Skeletal muscle tissue (tissue), 4 donors: ENCODE measurements around the gene TMEM17. TPM values are rescaled to one million over a fixed set of nuclear protein-coding genes. Genes with fewer than 3 reads are reported as not detected.

Experiments used
- H3K27ac ChIP-seq: one replicate; pipeline ENCODE4 v1.7.0; 2013; ENCODE audit warnings: mild to moderate bottlenecking, low read depth, low read length, inconsistent platforms
- H3K27me3 ChIP-seq, 3 donors: one replicate each; pipeline ENCODE4 v1.7.0; 2013; ENCODE audit warnings: low read length in 3 of 3; ENCODE audit not compliant: control insufficient read depth in 3 of 3, insufficient read depth in 3 of 3
- H3K36me3 ChIP-seq, 3 donors: one replicate each; pipeline ENCODE4 v1.7.0; 2013; ENCODE audit warnings: low read length in 3 of 3; ENCODE audit not compliant: control insufficient read depth in 3 of 3, insufficient read depth in 3 of 3
- H3K4me1 ChIP-seq, 3 donors: one replicate each; pipeline ENCODE4 v1.7.0; 2013; ENCODE audit warnings: low read length in 3 of 3, mild to moderate bottlenecking in 3 of 3; ENCODE audit not compliant: control insufficient read depth in 3 of 3, insufficient read depth in 3 of 3
- H3K4me3 ChIP-seq, 3 donors: one replicate each; pipeline ENCODE4 v1.7.0; 2013; ENCODE audit warnings: low read length in 3 of 3
- H3K9ac ChIP-seq, 3 donors: one replicate each; pipeline ENCODE4 v1.7.0; 2013; ENCODE audit warnings: low read length in 3 of 3, mild to moderate bottlenecking in 3 of 3, moderate library complexity in 2 of 3, low read depth in 1 of 3
- H3K9me3 ChIP-seq, 3 donors: one replicate each; pipeline ENCODE4 v1.7.0; 2013; ENCODE audit warnings: low read length in 3 of 3; ENCODE audit not compliant: control insufficient read depth in 3 of 3
- total RNA-seq: library from RNA; depleted of rRNA; stranded (reverse); fragments of >200 nt; gene quantifications from one replicate; pipeline ENCODE4 v1.2.3, GENCODE V29; 2014
- donor health status: Osteomylitis.

Gene TMEM17
- total RNA-seq: 1.0 TPM

DNA sequence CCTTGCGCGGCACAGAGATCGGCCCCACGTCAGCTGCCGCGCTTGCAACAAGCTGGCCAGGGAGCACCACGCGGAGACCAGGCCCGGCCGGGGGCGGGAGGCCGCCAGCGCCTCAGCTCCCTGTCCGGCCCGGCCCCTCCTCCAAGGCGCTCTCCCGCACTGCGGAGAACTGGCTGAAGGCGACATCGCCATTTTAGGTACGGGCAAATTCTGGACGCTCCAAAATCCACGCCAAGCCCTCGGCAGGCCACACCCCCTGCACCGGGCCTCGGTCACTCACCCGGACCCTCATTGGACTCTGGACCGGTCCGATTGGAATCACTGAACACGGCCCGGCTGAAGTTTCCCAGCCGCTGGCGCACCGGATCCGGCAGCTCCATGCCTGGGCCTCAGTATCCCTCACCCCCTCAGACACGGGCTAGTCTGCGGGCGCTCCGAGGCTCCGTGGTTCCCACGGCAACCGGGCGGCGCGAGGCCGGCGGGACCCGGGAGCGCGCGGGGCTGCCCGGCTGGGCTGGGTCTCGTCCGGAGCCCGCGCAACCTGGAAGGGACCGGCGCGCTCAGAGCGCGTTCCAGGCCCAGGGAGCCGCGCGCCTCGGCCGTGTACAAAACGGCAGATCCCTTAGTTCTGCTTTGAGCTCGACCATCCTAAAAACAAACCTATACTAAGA is at the start of gene TMEM17:
TMEM17 (minus strand) TSS at position 446 of the 671 bp plus-strand sequence; CDS start at position 380, 66 bp downstream.
- Histone ChIP-seq H3K27ac (peak within 1 kb of the TSS; percentile 82), H3K4me3 (peak within 1 kb of the TSS; percentile 82 to 93 (median 86)), H3K9ac (peak within 1 kb of the TSS; percentile 80 to 87 (median 86)), H3K27me3 (no peaks in the 10 kb centered on the region), H3K4me1 (peaks cover 2 to 5% (median 3%) of the 10 kb centered on the region in 3 donors), H3K9me3 (no peaks in the 10 kb centered on the region), H3K36me3 (no peaks in the 10 kb centered on the region)

GRCh38 chr2:62554440-62554839 is 48.4 kb upstream of the TMEM17 start:
- Histone ChIP-seq H3K36me3 (no peaks in the 10 kb centered on the region), H3K9me3 (no peaks in the 10 kb centered on the region), H3K27me3 (no peaks in the 10 kb centered on the region), H3K27ac (no peak overlapping the region), H3K4me1 (no peaks in the 10 kb centered on the region), H3K4me3 (no peak overlapping the region), H3K9ac (no peak overlapping the region)

DNA sequence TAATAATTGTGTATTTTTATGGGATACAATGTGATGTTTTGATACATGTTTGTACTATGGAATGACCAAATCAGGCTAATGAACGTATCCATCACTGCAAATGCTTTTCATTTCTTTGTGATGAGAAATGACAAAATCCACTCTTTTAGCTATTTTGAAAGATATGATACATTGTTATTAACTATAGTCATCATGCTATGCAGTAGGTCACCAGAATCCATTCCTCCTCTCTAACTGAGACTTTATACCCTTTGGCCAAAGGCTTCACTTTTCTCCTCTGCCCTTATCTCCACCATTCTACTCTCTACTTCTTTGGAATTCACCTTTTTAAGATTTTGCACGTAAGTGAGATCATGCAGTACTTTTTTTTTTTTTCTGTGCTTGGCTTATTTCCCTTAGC is 44.5 kb upstream of the TMEM17 start:
- no peak overlapping the region for H3K9ac ChIP-seq
- H3K36me3 ChIP-seq: no peaks in the 10 kb centered on the region
- no peaks in the 10 kb centered on the region for H3K9me3 ChIP-seq
- no peak overlapping the region for H3K4me3 ChIP-seq
- H3K27me3 ChIP-seq: no peaks in the 10 kb centered on the region
- no peak overlapping the region for H3K27ac ChIP-seq
- H3K4me1 ChIP-seq: no peaks in the 10 kb centered on the region

- Histone ChIP-seq H3K27ac (no peak overlapping the region), H3K27me3 (no peaks in the 10 kb centered on the region), H3K4me3 (no peak overlapping the region), H3K9me3 (no peaks in the 10 kb centered on the region), H3K4me1 (no peaks in the 10 kb centered on the region), H3K36me3 (no peaks in the 10 kb centered on the region), H3K9ac (no peak overlapping the region)
These were observed 41.9 kb upstream of the TMEM17 start for GRCh38 chr2:62547854-62548253.

- H3K27ac ChIP-seq: no peak overlapping the region
- no peak overlapping the region for H3K4me3 ChIP-seq
- no peaks in the 10 kb centered on the region for H3K36me3 ChIP-seq
- H3K4me1 ChIP-seq: no peaks in the 10 kb centered on the region
- no peak overlapping the region for H3K9ac ChIP-seq
- H3K9me3 ChIP-seq: no peaks in the 10 kb centered on the region
- no peaks in the 10 kb centered on the region for H3K27me3 ChIP-seq
These were observed 39.3 kb upstream of the TMEM17 start for GRCh38 chr2:62545261-62545660.

- Histone ChIP-seq H3K27ac (no peak overlapping the region), H3K36me3 (no peaks in the 10 kb centered on the region), H3K9me3 (no peaks in the 10 kb centered on the region), H3K4me3 (no peak overlapping the region), H3K27me3 (no peaks in the 10 kb centered on the region), H3K9ac (no peak overlapping the region), H3K4me1 (no peaks in the 10 kb centered on the region)
These were observed 34.6 kb upstream of the TMEM17 start for GRCh38 chr2:62540408-62541168.

GRCh38 chr2:62539606-62540407 is 33.8 kb upstream of the TMEM17 start:
- H3K36me3 ChIP-seq: no peaks in the 10 kb centered on the region
- H3K27ac ChIP-seq: no peak overlapping the region
- H3K9me3 ChIP-seq: no peaks in the 10 kb centered on the region
- H3K9ac ChIP-seq: no peak overlapping the region
- H3K4me1 ChIP-seq: no peaks in the 10 kb centered on the region
- H3K27me3 ChIP-seq: no peaks in the 10 kb centered on the region
- H3K4me3 ChIP-seq: no peak overlapping the region

DNA sequence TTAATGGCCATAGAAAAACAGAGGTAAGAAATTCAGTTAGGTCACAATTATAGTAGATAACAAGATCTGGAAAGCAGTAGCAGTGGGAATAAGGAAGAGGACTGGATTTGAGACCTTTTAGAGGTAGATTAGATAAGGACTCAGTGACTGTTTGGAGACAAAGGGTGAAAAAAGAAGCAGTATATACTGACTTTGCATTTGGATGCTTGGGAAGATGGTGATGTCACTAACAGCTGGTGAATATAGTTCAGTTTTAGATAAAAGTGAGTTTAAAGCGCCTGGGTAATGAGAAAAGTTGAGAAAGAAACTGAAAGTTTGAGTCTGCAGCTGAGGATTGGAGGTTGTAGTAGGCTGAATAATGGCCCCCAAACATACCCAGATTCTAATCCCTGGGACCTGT is 32.8 kb upstream of the TMEM17 start:
- H3K36me3 ChIP-seq: no peaks in the 10 kb centered on the region
- H3K27ac ChIP-seq: no peak overlapping the region
- H3K27me3 ChIP-seq: no peaks in the 10 kb centered on the region
- H3K4me1 ChIP-seq: no peaks in the 10 kb centered on the region
- H3K4me3 ChIP-seq: no peak overlapping the region
- H3K9me3 ChIP-seq: no peaks in the 10 kb centered on the region
- H3K9ac ChIP-seq: no peak overlapping the region

DNA sequence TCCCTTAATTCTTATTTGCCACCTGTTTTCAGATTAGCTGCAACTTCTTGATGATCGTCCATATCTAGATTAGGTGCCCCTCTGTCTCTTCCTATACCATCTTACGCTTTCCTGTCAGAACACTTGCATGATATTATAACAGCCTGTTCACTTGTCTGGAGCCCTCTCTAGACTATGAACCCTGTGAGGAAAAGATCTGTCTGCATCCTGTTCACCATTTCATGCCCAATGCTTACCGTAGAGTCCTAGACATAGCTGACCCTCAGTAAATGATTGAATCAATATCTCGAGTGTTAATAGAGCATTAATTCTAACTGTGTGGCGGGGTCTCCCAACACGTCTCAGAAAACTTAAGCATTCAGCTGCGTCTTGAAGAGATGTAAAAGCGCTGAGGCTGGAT is 31.8 kb upstream of the TMEM17 start:
- no peaks in the 10 kb centered on the region for H3K36me3 ChIP-seq
- H3K27ac ChIP-seq: no peak overlapping the region
- no peaks in the 10 kb centered on the region for H3K4me1 ChIP-seq
- H3K9me3 ChIP-seq: no peaks in the 10 kb centered on the region
- no peak overlapping the region for H3K4me3 ChIP-seq
- H3K9ac ChIP-seq: no peak overlapping the region
- H3K27me3 ChIP-seq: no peaks in the 10 kb centered on the region
